Colon (tissue), 2 donors: ENCODE results near the gene TYW3.

Experiments used
- FAIRE-seq: peaks from 2 replicates; lab custom pipeline; 2012; peaks lifted over from hg19 to GRCh38; lab: Jason Lieb, UNC
- donor health status: control.
- donor health status: control.

The TYW3 gene

GRCh38 chr1:74791491-74791890, 58.5 kb downstream of the TYW3 start:
- FAIRE-seq = no peak

GRCh38 chr1:74799119-74799657, 66.2 kb downstream of the TYW3 start:
- no peak for FAIRE-seq

DNA sequence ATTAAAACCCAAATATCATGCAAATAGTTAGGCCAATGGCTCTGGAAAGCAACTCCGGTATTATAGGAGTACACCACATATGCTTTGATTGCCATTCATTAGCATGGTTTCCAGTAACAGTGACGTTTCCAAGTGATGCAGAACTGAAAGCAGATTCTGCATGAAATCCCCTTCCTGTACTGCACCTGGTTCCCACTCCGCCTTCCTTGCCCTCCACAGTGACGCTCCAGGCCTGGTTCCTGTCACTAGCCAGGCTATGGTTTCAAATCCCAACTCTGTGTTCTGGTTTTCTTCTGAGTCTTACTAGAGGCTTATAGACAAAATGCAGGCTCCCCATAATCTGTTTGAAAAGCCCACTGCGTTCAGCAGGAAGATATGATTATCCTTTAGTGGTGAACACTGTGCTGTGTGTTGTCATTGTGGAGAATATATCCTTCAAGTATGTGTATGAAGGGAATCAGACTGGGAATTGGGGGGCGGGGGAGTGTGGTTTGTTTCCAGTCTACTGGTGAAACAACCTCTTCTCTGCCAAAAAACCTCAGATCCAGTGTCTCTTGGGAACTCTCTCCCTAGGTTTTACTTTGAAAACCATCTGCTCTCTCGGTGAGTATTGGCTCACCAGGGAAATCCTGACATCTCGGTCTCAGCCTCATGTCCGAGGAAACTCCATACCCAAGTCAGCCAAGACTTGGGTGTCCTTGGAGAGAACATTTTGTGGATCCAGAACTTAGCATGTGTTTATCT, 78.7 kb downstream of the TYW3 start:
- no peak for FAIRE-seq

GRCh38 chr1:74812180-74812541, 79.2 kb downstream of the TYW3 start:
- no peak for FAIRE-seq
